HUDEP-2 (cell line): Measurements from ENCODE around the gene SENP1.
A peak's percentile ranks its signal among the peaks of the same experiment; 100 is the strongest.
"Not testable (repeated sequence)": the region's sequence is repeated elsewhere in the genome, so short reads cannot be mapped to it uniquely, and the experiment has no call there.

Experiments used
- DNase-seq, 76 experiments: peaks; one replicate each; lab custom pipeline; 2025; ENCODE audit not compliant: unreplicated experiment in 76 of 76; lab: John Stamatoyannopoulos, UW

SENP1 gene

DNA sequence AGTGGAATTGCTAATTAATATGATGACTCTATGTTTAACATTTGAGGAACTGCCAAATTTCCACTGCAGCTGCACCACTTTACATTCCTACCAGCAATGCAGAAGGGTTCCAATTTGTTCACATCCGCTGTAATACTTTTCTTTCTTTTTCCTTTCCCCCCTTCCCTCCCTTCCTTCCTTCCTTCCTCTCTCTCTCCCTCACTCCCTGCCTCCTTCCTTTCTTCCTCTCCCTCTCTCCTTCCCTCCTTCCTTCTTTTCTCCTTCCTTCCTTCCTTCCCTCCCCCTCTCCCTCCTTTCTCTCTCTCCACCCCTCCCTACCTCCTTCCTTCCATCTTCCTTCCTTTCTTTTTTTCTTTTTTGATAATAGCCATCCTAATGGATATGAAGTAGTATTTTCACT, 10.1 kb upstream of the SENP1 start:
- no peak for DNase-seq

DNA sequence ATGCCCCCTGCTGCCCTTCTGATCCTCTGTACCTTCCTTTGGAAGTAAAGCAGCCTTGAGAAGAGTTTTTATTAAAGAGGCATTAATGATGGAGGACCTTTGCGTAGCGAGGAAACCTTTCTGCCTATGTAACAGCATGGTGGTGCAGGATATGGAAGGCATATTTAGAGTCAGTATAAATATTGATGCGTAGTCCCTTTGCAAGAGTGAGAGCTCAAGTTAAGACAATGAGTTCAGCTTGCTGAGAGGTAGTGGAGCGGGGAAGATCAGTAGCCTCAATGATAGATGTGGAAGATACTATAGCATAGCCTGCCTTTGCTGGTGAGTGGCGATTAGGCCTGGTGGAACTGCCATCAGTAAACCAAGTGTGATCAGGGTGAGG, 5.4 kb upstream of the SENP1 start:
- DNase-seq, result not testable (repeated sequence)

DNA sequence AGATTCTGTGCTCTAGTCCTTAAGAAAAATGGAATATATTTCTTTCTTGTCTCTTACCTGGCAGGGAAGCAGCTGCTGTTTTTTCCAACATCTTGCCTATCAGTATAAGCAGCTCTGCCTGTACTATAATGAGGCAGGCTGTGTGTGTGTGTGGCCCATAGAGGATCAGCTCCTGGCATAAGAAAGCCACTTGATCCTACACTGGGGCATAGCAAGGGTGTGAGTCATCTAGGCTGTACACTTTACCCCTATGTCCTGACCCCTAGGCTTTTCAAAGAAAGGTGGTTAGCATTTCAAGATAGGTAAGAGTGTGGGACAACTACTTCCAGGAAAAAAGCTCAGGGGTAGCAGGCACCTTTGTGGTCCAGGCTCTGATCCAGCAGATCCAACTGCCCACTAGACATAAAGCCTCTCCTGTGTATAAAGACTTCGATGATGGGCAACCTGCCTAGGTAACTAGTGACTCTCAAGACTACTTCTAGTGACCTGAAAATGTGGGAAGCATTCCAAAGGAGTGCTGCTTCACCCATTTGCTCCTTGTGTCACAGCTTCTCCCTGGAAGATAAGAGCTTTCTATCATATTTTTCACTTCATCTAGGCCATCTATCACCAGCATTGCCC, 4.9 kb upstream of the SENP1 start:
- DNase-seq, result peak in 2 of 76 experiments; percentile 3 to 12

DNA sequence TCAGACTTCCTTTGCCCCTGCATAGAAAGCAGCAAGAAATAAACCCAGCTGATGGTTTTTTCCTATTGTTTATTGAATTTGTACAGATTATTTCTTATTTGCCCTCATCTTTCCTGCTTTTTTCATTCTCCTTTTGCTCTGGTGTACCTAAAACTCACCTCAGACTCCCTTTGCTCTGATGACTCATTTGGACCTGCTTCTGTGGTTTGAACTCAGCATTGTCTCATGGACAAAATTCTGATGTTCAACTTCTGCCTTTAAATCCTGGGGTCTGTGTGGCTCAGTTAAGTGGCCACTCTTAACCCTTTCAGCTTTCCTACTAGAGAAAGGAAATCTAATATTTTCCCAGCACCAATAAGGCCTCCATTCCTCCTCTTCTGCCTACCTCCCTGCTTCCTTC, 3.5 kb upstream of the SENP1 start:
- no peak for DNase-seq

DNA sequence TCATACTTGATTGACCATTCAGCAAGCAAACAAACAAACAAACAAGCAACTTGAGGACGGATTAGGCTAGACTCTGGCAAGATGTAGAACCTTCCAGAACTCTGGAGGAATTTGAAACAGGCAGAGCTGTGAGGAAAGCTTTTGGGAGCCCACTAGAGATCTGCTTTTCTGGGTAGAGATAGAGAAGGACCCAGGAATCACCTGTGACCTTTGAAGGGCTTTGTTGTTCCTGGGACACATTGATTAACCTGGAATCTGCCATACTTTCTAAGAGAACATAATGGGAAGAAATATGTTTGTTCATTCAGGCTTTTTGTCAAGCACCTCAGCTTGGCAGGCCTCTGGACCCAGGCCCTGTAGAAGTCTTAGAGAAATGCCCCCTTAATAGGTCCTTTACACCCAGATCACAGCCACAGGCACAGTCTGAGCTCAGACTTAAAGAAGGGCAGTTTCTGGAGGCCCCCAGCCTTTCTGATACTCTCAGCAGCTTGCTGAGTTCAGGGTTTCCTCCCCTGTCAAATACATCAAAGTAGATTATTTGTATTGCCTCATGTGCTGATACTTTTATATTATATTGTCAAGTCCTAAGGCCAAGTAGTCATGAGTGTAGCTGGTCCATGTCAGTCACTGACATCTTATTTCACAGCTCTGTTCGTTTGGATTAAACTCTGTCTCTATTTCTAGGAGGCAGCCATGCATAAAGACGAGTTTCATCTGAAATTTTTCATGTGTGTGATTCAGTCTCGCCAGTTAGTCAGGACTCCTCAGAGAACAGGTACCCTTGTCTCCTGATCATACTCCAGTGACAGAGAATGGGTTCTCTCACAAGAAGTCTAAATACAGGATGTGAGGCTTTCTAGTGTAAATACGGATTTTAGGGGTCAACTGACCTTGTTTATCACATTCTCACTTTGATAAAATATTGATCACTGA, 1.1 kb upstream of the SENP1 start:
- no peak for DNase-seq

DNA sequence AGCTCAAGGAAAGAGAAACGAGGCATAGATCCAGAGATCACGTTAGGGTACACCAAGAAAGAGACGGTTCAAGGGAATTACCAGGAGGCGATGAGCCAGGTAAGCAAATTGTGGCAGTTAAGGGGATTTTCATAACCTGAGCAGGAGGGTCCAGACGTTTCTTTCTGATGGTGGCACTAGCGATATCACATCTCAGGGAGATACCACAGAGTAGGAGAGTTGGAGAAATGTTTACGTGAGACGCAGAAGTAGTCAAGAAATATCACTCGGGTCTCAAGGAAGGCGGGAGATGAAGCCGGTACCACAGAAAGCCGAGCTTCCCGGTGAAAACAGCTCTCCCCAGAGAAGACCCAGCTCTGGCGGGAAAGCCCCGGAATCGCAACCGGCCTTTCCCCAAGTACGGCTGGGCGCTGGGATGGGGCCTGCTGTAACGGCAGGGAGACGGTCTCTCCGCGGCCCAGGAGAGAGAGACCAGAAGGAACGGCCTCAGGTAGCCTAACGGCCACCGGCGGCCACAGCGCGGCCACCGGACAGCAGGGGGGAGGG, 485 bp downstream of the SENP1 start:
- DNase-seq, result peak in 24 of 76 experiments; percentile 1 to 69 (median 30)

DNA sequence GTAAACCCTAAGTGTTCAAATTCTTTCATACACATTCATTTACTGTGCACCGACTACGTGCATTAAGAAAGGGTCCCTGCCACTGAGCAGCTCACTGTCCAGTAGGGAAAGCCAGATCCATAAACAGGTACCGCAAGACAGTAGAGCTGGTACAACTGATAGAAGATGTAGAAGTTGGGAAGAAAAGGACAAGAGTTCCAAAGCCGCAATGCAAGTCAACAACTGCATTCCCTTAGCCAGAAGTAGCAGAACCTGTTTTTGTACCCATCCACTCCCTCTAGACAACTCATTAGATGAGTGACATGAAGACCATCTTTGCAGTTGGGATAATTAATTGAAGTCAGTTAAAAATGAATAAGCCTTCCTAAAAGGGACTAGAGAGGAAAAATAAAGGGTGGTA, 1.3 kb downstream of the SENP1 start:
- peak in 2 of 76 experiments; percentile 3 to 11 for DNase-seq

DNA sequence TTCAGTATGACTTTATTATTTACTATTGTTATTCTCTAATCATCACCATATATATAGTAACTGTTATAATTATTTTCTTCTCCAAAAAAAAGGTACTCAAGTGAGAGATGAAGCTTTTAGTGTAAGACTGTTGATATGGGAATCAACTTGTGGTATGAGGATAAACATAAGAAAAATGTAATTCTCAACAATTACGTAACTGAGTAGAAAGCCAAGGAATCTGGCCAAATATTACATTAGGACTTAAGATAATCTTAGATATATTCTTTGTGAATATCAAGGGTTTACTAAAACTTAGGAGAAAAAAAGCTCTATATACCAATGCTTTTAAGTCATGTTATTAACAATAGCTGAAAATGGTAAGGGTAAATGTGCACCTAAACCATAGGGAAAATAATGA, 13.3 kb downstream of the SENP1 start:
- DNase-seq, result no peak

DNA sequence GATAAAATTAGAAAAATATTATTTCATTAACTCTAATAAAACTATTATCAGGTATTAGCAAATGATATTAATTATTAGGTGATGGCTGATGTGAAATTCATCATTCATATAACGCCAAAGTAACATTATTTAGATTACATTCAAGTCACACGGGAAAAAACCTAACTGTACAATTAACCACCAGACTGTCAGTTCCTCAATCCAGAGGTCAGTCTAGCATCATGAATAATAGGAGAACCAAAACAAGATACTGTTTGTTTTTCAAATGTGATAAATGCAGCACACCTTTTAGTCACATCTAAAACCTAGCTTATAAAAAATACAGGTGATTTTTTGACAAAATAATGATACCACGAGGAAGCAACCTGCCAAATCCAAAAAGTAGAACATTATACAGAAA, 19.6 kb downstream of the SENP1 start:
- no peak for DNase-seq

DNA sequence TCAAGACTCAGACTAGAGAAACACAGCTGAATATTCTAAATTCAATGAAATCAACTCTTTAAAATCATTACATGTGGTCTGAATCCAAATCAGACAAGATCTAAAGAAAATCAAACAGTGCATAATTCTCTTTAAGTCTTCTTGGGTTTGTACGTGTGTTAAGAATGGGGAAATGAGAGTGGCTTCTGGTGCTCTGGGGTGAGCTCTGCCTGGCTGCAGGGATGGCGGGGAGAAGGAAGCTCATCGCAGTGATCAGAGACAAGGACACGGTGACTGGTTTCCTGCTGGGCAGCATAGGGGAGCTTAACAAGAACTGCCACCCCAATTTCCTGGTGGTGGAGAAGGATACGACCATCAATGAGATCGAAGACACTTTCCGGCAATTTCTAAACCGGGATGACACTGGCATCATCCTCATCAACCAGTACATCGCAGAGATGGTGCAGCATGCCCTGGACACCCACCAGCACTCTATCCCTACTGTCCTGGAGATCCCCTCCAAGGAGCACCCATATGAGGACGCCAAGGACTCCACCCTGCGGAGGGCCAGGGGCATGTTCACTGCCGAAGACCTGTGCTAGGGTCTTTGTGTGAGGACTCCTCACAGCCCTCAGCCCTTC, 20.9 kb downstream of the SENP1 start:
- DNase-seq, result no peak

DNA sequence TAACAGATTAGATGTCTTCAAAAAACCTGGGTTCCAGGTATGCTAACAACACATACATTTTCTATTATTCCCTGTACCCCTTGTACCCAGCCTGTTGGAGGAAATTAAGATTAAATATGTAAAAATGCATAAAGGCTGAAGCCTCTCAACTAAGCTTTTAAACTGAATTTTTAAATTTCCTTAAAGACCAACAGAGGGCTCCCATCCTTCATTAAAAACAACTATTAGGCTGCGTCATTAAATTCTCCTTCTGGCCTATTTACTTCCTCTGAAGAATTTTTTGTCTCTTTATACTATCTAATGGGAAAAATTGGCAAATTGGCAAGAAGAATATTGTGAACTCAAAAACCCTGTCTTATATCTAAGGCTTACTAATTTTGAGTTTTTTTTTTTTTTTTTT, 21.8 kb downstream of the SENP1 start:
- DNase-seq, result no peak

DNA sequence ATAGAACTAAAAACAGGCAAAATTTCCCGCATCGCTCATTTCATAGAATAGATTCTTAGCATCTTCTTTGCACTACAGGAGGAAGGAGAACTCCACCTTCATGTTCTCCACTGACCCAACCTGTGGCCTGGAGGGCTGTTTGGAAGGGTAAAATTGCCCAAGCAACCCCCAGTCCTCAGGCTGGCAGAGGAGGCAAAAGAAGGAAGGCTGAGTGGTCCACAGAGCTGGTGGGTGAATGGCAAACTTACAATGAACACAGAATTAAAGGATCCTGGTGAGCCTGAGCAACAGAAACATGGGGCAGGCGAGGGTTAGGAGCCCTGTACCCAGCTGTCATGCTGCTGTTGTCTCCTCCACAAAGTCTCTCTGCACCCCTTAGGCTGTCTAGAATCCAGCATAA, 25.1 kb downstream of the SENP1 start:
- no peak for DNase-seq

DNA sequence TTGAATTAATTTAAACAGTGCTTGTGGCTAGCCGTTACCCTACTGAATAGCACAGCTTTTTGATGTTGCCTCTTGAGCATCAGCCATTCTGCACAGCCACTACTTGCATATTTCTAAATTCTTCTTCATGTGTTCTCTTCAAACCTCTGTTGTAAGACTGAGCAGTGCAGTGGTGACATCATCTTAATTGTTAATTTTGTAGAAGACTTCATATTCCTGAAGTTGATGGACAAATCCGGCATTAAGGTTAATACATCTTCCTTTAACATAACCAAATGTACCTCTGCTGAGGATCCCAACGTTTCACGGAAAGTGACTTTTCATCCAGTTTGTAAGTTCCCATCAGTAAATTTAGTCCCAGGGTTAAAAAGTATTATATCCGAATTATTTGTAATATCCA, 25.6 kb downstream of the SENP1 start:
- DNase-seq, result no peak

DNA sequence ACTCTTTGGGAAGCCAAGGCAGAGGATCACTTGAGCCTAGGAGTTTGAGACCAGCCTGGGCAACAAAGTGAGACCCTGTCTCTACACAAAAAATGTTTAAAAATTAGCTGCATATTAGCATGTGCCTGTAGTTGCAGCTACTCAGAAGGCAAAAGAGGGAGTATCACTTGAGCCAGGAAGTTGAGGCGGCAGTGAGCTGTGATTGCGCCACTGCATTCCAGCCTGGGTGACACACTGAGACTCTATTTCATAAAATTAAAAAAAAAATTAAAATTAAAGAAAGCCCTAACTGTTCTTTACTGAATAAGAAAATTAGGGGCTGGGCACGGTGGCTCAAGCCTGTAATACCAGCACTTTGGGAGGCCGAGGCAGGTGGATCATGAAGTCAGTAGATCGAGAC, 27.0 kb downstream of the SENP1 start:
- DNase-seq, result no peak

DNA sequence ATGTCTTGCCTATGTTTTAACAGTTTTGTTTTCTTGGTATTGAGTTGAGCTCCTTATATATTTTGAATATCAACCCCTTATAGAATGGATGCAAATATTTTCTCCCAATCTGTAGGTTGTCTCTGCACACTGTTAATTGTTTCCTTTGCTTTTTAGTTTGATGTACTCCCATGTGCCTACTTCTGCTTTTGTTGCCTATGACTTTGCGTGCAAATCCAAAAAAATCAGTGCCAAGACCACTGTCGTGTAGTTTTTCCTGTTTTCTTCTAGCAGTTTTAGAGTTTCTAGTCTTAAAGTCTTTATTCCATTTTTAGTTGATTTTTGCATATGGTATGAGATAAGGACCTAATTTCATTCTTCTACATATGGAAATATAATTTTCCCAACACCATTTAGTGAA, 28.8 kb downstream of the SENP1 start:
- DNase-seq, result no peak

DNA sequence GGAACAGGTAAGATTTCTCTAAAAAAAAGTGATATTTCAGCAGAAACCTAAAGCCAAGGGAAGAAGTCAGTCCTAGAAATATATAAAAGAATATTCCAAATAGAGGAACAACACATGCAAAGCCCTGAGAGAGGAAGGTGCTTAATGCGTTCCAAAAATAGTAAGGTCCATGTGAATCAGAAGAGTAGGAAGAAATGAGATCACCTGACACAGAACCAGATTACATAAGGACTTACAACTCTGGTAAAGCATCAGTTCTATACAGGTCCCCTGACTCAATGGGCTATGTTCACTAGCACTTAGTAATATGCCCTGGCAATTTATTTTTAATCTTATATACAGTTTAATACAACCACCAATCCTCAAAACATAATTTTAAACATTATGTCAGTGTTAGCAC, 30.0 kb downstream of the SENP1 start:
- no peak for DNase-seq

DNA sequence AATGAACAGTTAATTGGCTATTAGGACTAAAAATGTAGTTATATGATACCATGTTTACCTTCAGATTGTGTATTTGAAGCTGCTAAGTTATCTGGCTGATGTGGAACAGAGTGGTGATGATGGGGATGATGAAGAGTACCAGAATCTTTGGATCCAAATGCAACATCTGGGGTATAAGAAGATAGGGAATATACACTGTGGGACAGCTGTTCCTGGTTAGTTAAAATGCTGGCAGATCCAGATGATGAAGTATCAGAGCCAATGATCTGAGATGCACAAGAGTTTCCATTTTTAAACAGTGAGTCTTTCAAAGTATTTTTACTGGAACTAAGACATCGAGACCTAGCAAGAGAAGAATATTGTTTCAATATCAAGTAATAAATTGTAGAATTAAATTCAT, 31.6 kb downstream of the SENP1 start:
- DNase-seq, result no peak

DNA sequence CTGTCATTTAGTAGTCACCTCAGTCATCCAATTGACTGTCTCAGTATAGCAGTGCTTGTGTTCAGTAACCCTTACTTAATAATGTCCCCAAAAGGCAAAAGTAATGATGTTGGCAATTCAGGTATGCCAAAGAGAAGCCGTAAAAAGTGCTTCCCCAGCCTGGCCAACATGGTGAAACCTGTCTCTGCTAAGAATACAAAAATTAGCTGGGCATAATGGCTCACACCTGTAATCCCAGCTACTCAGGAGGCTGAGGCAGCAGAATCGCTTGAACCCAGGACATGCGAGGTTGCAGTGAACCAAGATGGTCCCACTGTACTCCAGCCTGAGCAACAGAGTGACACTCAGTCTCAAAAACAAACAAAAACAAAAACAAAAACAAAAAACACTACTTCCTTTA, 33.6 kb downstream of the SENP1 start:
- DNase-seq, result no peak

DNA sequence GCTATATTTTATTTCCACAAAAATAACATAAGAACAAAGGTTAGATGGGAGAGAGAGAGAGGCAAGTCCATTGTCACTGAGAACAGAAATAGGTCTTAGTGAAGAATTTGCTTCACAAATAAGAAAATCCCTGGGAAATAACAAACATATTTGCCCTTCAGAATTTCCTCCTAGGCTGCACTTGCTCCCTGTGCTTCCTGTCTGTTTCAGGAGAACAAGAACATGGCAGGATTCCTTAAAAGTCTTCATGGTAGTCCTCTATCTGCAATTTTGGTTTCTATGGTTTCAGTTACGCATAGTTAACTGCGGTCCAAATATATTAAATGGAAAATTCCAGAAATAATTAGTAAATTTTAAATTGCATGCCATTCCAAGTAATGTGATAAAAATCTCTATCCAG, 34.1 kb downstream of the SENP1 start:
- no peak for DNase-seq

DNA sequence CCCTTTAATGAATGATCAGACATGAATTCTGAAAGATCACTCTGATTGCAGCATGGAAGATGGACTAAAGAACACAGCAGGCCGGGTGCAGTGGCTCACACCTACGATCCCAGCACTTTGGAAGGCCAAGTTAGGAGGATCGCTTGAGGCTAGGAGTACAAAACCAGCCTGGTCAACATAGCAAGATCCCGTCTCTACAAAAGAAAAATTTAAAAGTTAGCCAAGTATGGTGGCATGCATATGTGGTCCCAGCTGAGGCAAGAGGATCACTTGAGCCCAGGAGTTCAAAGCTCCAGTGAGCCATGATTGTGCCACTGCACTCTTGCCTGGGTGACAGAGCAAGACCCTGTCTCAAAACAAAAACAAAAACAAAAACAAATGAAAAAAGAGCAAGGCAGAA, 35.1 kb downstream of the SENP1 start:
- no peak for DNase-seq

DNA sequence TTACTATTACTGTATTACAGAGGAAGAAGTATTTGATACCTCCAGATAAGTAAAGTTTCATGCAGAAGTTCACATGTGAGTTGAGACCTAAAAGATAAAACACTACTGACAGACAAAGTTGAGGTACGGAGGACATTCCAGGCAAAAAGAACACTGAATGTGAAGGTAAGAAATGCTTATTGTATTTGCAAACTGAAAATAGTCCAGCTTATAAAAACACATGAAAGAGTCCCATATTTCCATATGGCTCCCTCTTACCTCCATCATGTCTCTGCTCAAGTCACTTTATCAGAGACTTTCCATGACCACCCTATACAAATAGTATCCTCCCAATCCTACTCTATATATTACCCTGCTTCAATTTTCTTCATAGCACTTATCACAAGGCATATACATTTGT, 35.8 kb downstream of the SENP1 start:
- no peak for DNase-seq

DNA sequence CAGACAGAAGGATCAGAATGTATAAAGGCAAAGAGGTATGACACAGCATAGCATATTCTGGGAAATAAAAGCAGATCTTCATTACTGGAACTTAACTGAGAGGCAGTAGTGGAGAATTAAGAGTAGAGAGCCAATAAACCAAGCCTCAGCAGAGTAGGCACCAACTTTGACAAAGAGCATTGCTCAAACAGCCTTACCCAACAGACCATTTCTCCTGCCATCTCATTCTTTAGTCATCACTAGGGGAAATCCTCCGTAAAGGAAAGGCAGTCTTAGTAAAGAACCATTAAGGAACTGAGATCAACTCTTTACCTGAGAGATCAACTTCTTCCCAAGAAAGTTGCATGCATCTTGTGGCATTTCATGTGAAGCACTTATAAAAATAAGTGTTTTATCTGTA, 36.6 kb downstream of the SENP1 start:
- no peak for DNase-seq
